Fibroblast of pulmonary artery (primary cell): Measurements from ENCODE around the gene QRICH2.

ENCODE experiments used
- DNase-seq: peaks from one replicate; pipeline ENCODE4 v3.0.0-alpha.2; 2010; ENCODE audit warnings: low read depth
- H3K4me3 ChIP-seq: replicated peaks from 2 replicates; pipeline ENCODE4 v1.5.1; 2011; ENCODE audit warnings: low read depth, mild to moderate bottlenecking, control low read depth, low read length, moderate library complexity
- CTCF ChIP-seq: IDR thresholded peaks from 2 replicates; pipeline ENCODE4 v1.5.1; 2011; ENCODE audit warnings: mild to moderate bottlenecking, control low read depth, low read length, inconsistent platforms; ENCODE audit errors: missing control alignments

The QRICH2 gene

GRCh38 chr17:76274112-76274956 is 33.7 kb downstream of the QRICH2 start:
- no peak for DNase-seq
- no peak overlapping the region for H3K4me3 ChIP-seq
- TF ChIP-seq CTCF: no peak

DNA sequence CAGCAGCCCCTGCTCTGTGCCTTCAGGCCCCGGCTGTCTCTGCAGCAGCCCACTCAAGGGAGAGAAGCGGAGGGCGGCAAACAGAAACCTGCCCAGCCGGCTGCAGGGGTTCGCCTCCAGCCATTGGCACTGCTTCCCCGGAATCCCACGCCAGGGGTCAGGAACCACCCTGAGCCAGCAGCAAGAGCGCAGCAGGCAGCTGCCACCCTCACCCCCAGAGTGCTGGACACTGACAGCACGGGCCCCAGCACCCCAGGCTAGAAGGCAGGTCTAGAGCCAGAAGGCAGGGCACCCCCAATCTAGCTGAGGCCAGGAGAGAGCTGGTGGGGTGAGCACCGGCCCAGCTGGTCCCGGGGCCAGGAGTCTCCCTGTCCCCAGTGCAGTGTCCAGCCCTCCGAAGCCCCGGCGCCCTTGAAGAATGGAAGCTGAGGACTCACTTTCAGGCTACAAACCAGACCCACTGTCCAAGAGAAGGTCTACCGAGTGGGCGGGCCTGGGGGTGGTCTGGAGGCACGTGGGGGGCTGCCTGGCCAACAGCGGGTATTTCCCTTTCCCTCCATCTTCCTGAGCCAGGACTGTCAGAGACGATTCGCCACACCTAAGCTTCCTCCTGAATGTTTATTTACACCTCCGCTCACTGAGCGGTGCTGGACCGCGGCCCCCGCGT is 34.5 kb downstream of the QRICH2 start:
- no peak overlapping the region for H3K4me3 ChIP-seq
- no peak for TF ChIP-seq CTCF
- no peak for DNase-seq

DNA sequence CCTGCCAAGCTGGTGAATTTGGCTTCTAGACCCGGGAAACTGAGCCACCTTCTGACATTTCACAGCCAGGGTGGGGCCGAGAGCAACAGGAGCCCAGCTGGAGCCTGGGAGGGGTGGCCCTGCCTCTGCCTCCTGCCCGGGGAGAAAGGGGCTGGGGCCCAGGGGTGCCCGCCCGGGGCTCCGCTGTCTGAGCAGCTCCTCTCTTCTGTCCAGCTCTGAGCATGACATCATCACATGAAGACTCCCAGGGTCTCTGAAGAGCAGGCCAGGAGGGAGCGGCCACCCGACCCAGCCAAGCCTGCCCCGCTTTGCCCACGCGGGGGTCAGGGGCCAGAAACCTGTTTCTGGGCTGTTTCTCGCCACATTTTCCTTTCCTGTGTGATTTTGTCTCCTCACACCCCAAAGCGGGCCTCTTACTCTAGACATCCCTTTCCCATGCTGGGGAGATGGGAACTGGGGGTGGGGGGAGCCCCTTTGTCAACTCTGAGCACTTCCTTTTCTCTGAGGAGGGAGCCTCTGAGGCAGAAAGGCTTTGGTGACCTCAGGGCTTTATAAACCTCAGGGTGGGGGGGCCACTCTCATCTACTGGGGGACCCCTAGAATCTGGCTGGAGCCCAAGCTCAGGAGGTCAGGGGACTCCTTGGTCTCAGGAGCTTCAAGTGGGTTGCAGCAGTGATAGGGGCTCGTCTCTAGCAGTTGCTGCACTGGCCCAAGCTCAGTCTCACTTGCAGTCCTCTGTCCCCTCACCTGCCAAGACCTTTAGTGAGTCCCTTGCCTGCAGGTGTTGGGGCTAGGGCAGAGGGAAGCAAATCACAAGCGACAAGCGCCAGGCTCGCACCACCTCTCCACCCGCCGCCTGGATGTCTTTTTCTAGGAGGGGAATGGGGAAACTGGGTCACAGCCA is 35.3 kb downstream of the QRICH2 start:
- no peak for TF ChIP-seq CTCF
- no peak for DNase-seq
- no peak overlapping the region for H3K4me3 ChIP-seq

- no peak overlapping the region for H3K4me3 ChIP-seq
- no peak for DNase-seq
- no peak for TF ChIP-seq CTCF
These were observed 36.2 kb downstream of the QRICH2 start for GRCh38 chr17:76271669-76272540.

- H3K4me3 ChIP-seq: no peak overlapping the region
These were observed 37.1 kb downstream of the QRICH2 start for GRCh38 chr17:76270770-76271668.

More at GRCh38 chr17:76270770-76271668, 37.1 kb downstream of the QRICH2 start:
- no peak for DNase-seq
- no peak for TF ChIP-seq CTCF
